ENCODE results near the gene TBC1D4.

GRCh38 chr13:75511051-75511625 is 29.2 kb upstream of the TBC1D4 start:
- TF ChIP-seq CTCF (IDR thresholded peaks at IDR 0.05; ENCODE audit: poor library complexity, severe bottlenecking) (no peak), EP300 (conservative IDR thresholded peaks at IDR 0.05; ENCODE audit: poor library complexity, severe bottlenecking) (no peak), POLR2AphosphoS5 (IDR thresholded peaks at IDR 0.05) (no peak), EZH2 (IDR thresholded peaks at IDR 0.05; ENCODE audit: borderline replicate concordance, insufficient read depth, low read length, poor library complexity, severe bottlenecking) (no peak), RAD21 (conservative IDR thresholded peaks at IDR 0.05) (no peak)
